Stimulated activated CD8-positive, alpha-beta memory T cell treated with anti-CD3 and anti-CD28 coated beads, Interleukin-7, amount 100 ng/mL, for 1 hour (primary cell): Measurements from ENCODE around the gene IGF1R.
"Not testable (repeated sequence)": the region's sequence is repeated elsewhere in the genome, so short reads cannot be mapped to it uniquely, and the experiment has no call there.

Experiments
- DNase-seq, 2 donors: peaks; one replicate each; pipeline ENCODE4 v3.0.0-alpha.2; 2020; ENCODE audit warnings: low read depth in 2 of 2

IGF1R gene

DNA sequence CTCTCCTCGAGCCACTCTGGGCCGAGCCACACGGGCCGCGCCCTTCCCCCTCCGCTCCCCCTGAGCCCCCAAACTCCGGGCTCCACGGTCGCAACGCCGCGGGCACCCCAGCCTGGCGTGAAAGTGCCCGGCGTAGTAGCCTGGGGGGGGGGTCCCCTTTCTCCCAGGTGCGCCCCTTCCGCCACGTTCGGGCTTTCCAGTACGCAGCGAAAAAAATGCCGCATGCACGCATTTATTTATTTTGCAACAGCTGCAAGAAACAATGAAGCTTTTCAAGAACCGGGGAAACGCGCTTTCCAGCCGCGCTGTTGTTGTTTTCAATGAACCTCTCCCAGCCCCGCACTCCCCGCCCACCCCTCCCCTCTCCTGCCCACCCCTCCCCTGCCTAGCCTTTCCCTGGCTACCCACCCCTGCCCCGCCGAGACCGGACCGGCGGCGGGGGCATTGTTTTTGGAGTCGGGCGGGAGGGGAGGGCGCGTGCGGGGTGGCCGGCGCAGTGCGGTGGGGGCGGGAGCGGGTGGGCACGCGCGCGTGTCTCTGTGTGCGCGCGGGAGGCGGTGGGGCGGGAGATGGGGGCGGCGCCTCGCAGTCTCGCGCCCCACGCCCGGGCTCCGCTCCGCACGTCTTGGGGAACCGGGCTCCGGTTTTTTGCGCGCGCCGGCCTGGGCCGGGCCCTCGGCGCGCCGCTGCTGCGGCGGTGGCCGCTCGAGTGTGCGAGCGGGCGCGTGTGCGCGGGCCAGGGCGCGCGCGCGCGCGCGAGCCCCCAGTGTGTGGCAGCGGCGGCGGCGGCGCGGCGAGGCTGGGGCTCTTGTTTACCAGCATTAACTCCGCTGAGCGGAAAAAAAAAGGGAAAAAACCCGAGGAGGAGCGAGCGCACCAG is at the start of gene IGF1R:
Gene IGF1R, plus strand, starts transcription at position 766 of the 880 bp plus-strand sequence. CDS start 1,043 bp downstream, outside the sequence.
- peak; percentile 63 to 72 for DNase-seq

DNA sequence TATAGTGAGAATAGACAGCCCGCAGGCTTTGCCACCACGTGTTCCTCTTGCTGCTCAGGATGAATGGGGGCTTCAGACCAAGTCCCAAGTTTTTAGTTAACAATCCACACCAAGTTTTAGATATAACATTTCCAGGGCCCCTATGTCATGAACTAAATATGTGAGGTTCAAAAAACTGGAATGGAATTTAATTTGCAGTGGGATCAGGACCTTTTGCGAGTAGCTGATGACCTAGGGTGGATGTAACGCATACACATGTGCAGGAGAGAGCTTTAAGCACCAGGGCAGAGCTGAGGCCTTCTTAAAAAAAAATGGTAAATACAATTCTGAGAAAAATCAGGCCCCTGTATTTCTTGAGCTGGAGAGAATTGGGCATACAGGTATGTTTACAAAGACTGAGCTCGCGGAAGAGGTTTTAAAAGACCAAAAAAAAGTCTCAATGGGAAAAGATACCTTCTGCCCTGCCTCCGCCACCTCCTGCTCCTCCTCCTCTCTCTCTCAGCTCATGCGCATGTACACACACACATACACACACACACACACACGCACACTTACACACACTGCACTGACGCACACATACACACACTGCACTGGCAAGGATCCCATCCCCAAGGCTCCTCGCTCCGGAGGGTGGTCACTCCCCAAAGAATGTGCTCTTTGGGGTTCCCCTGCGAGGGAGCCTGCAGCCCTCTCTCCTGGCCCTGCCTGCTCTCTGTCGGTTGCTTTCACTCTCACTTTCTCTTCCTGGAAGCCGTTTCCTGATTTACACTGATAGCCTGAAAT is 48.2 kb upstream of the IGF1R start:
- DNase-seq = peak in 1 of 2 donors; percentile 5

DNA sequence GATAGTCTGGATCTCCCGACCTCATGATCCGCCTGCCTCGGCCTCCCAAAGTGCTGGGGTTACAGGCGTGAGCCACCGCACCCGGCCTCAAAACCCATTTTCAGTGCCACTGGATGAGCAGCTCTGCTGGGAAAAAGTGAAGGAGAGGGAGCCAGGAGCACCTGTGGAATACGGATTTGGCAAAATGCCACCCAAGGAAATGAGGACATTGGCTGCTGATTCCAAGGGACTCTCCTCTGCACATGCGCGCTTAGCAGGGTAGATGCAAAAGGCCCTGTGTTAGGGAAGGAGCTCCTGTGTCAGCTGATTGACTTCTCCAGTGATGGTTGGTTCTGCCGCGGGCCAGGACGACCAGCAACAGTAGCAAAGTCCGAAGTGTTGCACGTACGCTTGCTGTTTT is 43.4 kb upstream of the IGF1R start:
- no peak for DNase-seq

DNA sequence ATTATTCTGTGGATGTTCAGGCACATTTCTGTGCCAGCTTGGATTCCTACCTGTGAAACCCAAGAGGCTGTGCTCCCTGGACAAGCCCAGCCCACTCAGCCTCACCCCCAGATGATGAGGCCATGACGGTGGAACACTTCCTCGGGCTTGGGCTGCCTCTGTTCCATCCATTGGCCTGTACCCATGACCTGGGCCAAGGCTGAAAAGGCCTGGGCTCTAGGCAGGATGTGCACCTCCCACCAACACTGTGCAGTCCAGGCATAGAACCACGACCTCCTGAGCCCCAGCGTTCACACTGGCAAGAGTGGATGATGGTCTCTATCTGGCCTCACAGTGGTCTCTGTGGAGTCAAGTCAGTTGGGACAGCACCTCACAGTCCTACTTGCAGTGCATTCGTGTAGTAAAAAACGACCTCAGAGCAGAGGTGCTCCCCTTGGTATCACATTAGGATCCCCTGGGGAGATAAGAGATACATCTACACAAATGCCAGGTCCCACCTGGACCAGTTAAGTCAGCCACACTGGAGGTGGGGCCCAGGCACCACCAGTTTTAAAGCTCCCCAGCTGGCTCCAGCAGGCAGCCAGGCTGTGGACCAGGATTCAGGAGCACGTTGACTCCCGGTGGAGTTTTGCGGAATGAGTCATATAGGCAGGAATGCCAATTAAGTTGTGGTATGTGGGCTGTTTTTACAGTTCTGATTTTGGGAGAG is 39.0 kb upstream of the IGF1R start:
- DNase-seq = no peak

DNA sequence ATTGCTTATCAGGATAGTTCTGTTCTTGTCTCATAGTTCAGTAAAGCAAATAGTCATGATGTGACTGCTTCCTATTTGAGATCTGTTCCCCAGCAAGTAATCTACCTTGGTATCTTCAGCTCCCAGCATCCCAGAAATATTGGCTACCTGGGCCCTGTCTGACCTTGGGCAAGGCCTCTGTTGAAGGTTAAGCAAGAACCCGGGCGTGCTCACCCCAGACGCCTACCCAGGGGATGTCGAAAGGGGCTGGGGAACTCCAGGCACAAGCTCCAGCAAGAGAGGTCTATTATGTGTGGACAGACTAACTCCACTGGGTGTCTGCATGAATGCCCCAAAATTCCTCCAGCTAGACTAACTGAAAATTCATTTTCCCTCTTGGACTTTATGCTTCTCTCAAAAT is 37.3 kb upstream of the IGF1R start:
- DNase-seq = no peak

DNA sequence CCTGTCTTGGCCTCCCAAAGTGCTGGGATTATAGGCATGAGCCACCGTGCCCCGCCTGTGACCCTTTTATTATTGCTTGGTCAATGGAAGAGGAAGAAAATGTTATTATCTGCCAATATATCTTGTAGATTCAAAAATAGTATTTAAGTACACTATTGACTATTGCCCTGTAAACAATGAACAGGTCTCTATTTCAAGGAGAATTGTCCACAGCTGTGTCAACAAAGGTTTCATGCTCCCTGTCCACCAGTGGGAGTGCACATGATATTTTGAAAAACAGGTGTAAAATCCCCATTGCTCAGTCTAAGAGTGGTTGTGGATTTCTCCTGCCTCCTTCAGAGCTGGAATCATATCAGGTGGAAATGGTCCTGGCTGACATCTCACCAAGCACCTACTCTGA is 36.5 kb upstream of the IGF1R start:
- no peak for DNase-seq

DNA sequence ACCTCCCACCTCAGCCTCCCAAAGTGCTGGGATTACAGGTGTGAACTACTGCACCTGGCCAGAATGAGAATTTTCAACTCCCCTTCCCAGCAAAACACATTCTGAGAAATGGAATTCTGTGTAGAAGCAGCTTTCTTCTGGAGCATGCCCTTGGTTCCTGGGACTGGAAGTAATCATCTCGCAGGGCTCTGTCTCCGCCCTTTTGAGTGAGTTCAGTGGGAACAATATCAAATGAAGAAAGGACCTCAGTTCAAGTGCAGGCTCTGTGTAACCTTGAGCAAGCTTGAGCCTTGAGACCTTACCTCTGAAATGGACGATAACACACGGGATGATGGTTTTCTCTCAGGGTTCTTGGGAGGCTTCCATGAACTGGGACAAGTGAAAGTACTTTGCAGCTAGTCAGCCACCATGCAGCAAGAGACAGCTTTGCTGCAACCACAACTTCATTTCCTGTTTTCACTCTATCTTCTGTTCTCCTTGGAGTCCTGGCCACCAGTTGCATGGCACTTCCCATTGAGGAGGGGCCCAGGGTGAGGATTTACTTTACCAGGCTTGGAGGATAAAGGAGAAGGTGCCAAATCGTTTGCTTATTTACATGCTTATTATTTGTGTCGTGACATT is 35.7 kb upstream of the IGF1R start:
- DNase-seq = no peak

DNA sequence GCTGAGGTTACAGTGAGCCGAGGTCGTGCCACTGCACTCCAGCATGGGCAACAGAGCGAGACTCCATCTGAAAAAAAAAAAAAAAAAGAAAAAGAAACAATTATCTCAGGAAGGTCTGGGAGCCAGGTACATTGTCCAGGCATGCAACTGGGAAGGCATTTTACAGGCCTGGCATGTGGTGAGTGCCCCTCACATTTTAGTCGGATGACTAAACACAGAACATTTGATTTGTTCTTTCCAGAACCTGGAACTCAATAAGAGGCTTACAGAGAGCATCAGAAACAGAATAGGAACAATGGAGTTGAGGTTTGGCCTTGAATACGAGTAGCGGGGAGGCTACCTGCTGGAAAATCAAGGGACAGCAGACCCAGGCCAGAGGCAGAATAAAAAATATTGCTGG is 33.7 kb upstream of the IGF1R start:
- DNase-seq = no peak

DNA sequence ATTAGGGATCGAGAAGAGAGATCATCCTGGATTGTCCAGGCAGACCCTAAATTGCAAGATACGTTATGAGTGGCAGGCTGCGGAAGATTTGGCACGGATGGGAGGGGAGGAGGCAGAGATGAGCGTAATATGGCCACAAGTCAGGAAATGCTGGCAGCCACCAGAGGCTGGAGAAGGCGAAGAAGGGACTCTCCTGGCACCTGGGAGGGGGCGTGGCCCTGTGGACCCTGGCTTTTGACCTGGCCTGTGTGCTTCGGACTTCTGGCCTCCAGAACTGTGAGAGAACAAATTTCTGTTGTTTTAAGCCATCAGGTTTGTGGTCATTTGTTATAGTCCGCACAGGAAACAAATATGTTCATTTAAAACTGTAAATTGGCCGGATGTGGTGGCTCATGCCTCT is 31.9 kb upstream of the IGF1R start:
- no peak for DNase-seq

DNA sequence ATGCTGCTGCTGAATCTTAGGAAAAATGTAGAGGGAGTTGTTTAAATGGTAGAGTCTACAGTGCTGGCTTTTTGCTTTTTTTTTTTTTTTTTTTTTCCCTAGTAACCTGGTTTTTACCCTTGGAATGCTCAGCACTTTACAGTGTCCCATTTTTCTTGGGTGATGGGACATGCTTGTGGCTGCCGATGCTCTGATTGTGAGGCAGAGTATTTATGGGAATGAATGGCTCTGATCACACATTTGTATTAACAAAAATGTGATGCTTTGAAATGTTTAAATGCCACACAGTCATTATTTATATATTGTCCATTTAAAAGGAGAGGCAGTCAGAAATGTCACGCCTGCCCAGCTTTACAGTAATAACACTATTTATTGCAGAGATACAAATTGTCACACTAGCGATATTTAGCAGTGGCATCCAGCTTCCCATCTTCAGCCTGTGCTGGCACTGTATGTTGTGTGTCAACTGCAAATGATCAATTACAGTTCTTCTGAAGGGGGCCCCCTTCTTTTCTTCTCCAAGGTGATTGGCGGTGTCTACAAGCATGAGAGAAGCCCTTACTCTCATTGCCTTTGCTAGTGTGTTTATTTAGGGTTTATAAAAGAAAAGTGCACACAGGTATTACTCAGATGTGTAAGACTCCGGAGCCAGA is 30.9 kb upstream of the IGF1R start:
- DNase-seq = no peak

DNA sequence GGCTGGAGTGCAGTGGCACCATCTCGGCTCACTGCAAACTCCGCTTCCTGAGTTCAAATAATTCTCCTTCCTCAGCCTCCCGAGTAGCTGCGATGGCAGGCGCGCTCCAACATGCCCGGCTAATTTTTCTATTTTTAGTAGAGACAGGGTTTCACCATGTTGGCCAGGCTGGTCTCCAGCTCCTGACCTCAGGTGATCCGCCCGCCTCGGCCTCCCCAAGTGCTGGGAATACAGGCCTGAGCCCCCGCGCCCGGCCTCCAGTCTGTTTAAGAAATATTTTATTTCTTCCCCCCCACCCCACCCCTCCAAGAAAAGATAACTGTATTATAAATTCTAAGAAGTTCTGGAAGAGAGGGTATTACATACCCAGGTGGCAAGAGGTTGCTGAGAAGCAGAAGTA is 29.8 kb upstream of the IGF1R start:
- DNase-seq = not testable (repeated sequence)

DNA sequence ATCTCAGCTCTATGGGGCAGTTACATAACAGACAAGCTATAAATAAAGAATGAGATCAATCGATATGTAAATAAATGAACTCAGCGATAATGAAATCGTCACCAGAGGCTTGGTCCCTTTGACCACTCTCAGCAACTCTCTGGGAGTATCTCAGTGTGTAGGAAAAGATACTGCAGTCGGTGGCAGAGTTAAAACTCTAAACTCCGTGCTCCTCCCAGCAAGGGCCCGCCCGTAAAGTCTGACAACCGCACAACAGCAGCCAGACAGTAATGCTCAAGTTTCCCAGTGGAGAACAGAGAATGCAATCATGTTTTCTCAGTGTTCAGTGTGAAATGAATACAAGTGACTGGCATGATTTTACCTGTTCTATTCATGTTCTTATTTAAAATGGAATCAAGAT is 28.3 kb upstream of the IGF1R start:
- no peak for DNase-seq

DNA sequence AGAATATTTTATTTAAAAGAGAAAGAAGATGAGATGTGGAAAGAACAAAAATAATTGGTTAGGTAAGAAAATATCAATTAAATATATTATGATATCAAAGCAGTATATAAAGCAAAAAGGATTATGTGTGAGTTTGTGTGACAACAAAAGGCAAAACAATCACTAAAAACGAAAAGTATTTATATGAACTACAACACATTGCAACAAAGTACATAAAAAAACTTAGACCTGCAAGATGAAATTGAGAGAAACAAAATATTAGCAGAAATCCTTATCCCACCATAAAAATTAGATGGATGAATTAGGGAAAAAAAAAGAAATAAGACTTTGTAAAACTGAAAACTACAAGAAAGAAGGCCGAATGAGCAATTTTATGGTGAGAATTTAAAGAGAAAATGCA is 27.3 kb upstream of the IGF1R start:
- DNase-seq = no peak

DNA sequence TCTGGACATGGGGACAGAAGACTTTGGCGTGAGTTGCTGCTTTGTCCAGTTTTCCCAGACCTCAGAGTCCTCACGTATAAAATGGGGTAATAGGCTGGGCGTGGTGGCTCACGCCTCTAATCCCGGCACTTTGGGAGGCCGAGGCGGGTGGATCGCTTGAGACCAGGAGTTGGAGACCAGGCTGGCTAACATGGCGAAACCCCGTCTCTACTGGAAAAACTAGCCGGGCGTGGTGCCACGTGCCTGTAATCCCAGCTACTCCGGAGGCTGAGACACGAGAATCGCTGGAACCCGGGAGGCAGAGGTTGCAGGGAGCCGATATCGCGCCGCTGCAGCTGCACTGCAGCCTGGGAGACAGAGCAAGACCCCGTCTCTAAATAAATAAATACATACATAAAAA is 22.7 kb upstream of the IGF1R start:
- no peak for DNase-seq

DNA sequence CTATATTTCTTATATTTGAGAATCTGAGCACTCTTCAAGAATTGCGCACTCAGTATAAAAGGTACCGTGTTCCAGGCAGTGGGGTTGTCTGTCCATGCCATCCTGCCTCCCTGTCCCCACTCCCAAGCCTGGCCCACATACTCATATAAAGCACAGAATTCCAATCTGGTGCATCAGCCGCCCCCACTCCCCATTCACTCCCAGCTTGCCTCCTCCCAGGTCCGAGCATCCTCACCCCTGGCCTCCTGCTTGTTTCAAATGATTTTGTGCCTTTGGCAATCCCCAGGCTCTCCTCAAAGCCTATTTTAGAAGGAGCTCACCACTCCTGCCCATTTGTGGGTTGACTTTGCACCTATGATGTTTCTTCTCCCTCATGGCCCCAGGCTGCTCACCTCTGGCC is 22.2 kb upstream of the IGF1R start:
- no peak for DNase-seq

DNA sequence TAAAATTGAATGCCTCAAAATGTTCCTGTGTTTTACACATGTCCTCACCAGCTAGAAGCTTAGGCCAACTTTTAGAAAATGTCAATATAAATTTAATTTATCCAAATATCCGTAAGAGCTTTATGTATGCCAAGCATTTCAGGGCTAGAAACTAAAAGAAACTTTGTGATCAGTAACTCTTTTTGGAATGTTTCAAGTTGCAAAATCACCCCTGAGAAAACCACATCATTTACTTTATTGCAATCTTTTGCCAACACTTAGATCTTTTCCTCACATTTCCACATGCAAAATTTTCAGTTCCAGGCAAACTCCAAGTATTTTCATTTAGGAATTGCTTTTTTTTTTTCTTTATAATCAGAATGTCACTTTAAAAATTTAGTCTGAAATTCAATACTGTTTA is 20.1 kb upstream of the IGF1R start:
- no peak for DNase-seq

DNA sequence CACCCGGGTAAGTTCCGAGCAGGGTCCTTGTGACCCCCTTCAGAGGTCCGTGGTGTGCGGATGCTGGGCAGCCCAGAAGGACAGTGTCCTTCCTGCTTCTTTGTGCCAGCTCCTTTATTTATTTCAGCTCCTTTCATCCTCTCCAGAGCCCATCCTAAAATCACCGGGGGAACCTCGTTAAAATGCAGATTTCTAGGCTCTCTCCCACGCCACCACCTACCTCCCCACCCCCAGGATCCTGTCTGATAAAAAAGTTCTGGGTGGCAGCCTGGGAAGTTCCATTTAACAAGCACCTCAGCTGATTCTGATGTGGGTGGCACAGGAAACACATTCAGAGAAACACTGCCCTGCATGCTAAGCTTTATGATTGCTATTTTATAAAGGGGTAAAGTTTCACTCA is 12.5 kb upstream of the IGF1R start:
- DNase-seq = no peak

DNA sequence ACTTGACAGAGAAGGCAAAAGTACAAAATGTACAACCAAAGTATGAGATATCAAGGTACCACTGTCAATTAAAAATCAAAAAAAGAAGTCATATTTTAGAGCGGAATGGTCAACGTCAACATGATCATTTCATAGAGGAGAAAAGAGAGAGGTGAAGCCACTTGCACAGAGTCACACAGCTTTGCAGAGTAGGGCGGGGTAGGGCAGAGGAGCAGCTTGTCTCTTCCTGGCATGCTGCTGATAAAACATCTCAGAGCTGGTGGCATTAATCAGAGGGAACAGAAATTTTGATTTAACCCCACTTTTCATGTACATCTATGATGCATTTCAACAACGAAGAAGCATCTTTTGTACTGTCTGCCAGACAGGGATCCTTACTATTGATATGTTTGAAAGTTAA is 5.2 kb upstream of the IGF1R start:
- no peak for DNase-seq

DNA sequence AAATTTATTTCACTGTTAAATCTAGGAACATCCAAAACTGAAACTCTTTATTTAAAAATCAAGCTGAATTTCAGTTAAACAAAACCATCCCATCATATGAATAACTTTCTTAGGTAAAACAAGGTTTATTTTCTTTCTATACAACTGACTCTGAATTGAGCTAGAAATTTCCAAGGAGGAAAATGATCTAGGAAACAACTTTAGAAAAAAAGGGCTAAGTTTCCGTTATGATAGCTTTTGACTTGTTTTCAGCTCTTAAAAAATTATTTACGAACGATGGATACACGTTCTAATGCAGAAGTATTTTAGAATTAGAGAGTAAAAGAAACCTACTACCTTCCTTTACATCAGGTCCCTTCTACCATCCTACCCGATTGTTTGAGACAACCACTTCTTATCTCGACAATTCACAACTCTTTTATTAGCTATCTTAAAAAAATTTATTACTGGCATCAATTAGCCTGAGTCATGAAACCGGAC is 1.8 kb upstream of the IGF1R start:
- no peak for DNase-seq

DNA sequence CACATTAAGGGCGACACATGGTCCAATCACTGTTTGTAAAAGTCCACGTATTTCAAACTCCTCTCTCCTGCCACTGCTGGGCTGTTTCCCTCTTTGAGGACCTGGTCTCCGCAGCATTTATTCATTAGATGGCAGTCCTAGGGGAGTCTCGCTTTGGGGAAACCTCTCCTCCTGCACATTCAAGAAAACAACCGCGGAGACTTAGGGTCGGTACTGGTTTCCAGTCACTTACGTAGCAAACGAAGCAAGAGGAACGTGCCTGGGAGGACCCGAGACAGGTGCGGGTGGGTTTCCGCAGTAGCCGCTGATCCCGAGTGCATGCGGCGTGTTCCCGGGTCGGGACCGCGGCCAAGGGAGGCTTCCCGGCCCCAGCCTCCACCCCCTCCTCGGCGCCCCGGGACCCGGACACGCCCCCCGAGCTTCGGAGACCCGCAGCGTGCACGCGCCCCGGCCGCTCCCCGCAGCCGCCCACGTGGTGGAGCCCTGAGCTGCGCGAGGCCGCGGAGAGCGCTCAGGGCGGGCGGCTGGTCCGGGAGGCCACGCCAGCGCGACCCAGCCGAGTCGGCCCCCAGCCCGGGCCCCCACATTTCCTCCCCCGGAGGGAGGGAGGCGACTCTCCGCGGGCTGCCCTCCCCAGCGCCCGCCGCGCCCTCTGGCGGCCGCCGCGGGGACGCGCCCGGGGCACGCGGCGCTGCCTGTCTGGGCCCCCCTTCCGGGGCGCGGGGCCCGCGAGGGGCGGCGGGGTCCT is 1.1 kb upstream of the IGF1R start:
- DNase-seq = peak in 1 of 2 donors; percentile 33
